DMS153 treated with DMSO at 0.1 percent for 48 hours (cell line): ENCODE measurements around the gene HIVEP1.

Experiments used
- DNase-seq: peaks from one replicate; lab custom pipeline; 2025; ENCODE audit not compliant: unreplicated experiment; lab: John Stamatoyannopoulos, UW

HIVEP1 gene

GRCh38 chr6:12114055-12114503 is 102.0 kb downstream of the HIVEP1 start:
- no peak for DNase-seq

GRCh38 chr6:12115001-12115400 is 102.9 kb downstream of the HIVEP1 start:
- DNase-seq: no peak

- DNase-seq: no peak
Measured at GRCh38 chr6:12115492-12115891, 103.4 kb downstream of the HIVEP1 start.

- DNase-seq: no peak
Measured at GRCh38 chr6:12116264-12116800, 104.2 kb downstream of the HIVEP1 start.

GRCh38 chr6:12116978-12117377 is 104.9 kb downstream of the HIVEP1 start:
- no peak for DNase-seq

- no peak for DNase-seq
Measured at GRCh38 chr6:12118607-12119006, 106.5 kb downstream of the HIVEP1 start.

- DNase-seq: no peak
Measured at GRCh38 chr6:12119085-12119588, 107.0 kb downstream of the HIVEP1 start.

GRCh38 chr6:12125396-12125795 is 113.3 kb downstream of the HIVEP1 start:
- no peak for DNase-seq

GRCh38 chr6:12126051-12126450 is 113.9 kb downstream of the HIVEP1 start:
- DNase-seq: no peak

- no peak for DNase-seq
Measured at GRCh38 chr6:12129523-12129922, 117.4 kb downstream of the HIVEP1 start.

- DNase-seq: no peak
Measured at GRCh38 chr6:12132351-12133222, 120.5 kb downstream of the HIVEP1 start.

GRCh38 chr6:12134581-12134980 is 122.5 kb downstream of the HIVEP1 start:
- DNase-seq: no peak

- DNase-seq: no peak
Measured at GRCh38 chr6:12134991-12135390, 122.9 kb downstream of the HIVEP1 start.

- DNase-seq: no peak
Measured at GRCh38 chr6:12136905-12137304, 124.8 kb downstream of the HIVEP1 start.

GRCh38 chr6:12137480-12137879 is 125.4 kb downstream of the HIVEP1 start:
- no peak for DNase-seq

- DNase-seq: no peak
Measured at GRCh38 chr6:12138381-12138780, 126.3 kb downstream of the HIVEP1 start.

- no peak for DNase-seq
Measured at GRCh38 chr6:12138936-12139335, 126.8 kb downstream of the HIVEP1 start.

- DNase-seq: no peak
Measured at GRCh38 chr6:12147557-12148316, 135.6 kb downstream of the HIVEP1 start.

GRCh38 chr6:12148317-12148801 is 136.2 kb downstream of the HIVEP1 start:
- DNase-seq: no peak

GRCh38 chr6:12148841-12149240 is 136.7 kb downstream of the HIVEP1 start:
- DNase-seq: no peak

- no peak for DNase-seq
Measured at GRCh38 chr6:12149944-12150510, 137.9 kb downstream of the HIVEP1 start.
